HepG2 (cell line): Measurements from ENCODE around the gene AHRR. TPM values are rescaled to one million over a fixed set of nuclear protein-coding genes. Genes with fewer than 3 reads are reported as not detected.

Experiments used
- CTCF ChIP-seq: sonication (generic); formaldehyde crosslinking; IDR thresholded peaks from 2 replicates; pipeline ENCODE4 v1.5.0; 2020; ENCODE audit warnings: mild to moderate bottlenecking, missing genetic modification reagents, moderate library complexity
- DRAP1 ChIP-seq: IDR thresholded peaks from 2 replicates; pipeline ENCODE4 v1.6.1; 2016; ENCODE audit warnings: missing genetic modification reagents, missing compliant biosample characterization
- E2F5 ChIP-seq: sonication (generic); formaldehyde crosslinking; conservative IDR thresholded peaks from 2 replicates; pipeline ENCODE4 v1.4.0; 2020; ENCODE audit warnings: missing genetic modification reagents
- ELF1 ChIP-seq: sonication (generic); formaldehyde crosslinking; IDR thresholded peaks from 2 replicates; pipeline ENCODE4 v1.4.0; 2020; ENCODE audit warnings: missing genetic modification reagents
- ISL2 ChIP-seq: sonication (generic); formaldehyde crosslinking; IDR thresholded peaks from 2 replicates; pipeline ENCODE4 v1.5.0; 2020; ENCODE audit warnings: missing genetic modification reagents
- RELA ChIP-seq: sonication (generic); formaldehyde crosslinking; IDR thresholded peaks from 2 replicates; pipeline ENCODE4 v1.4.0; 2020; ENCODE audit warnings: missing genetic modification reagents
- RFXANK ChIP-seq: IDR thresholded peaks from 2 replicates; pipeline ENCODE4 v1.6.1; 2016
- SP4 ChIP-seq: sonication (generic); formaldehyde crosslinking; IDR thresholded peaks from 2 replicates; pipeline ENCODE4 v1.8.1; 2023; ENCODE audit warnings: mild to moderate bottlenecking, missing genetic modification reagents
- TAF15 ChIP-seq: fragments of 200-400 bp; formaldehyde crosslinking; IDR thresholded peaks from one replicate; pipeline ENCODE4 v1.6.1; 2018; ENCODE audit warnings: mild to moderate bottlenecking, low read depth, low read length; ENCODE audit not compliant: poor library complexity, severe bottlenecking
- ZEB1 ChIP-seq: IDR thresholded peaks from 2 replicates; pipeline ENCODE4 v1.6.1; 2012; ENCODE audit warnings: mild to moderate bottlenecking, low read depth, inconsistent platforms; ENCODE audit not compliant: insufficient replicate concordance
- ZNF318 ChIP-seq: sonication (generic); formaldehyde crosslinking; IDR thresholded peaks from 2 replicates; pipeline ENCODE4 v1.4.0; 2020; ENCODE audit warnings: mild to moderate bottlenecking, missing genetic modification reagents
- ZNF335 ChIP-seq: sonication (generic); formaldehyde crosslinking; IDR thresholded peaks from 2 replicates; pipeline ENCODE4 v1.4.0; 2020; ENCODE audit warnings: missing genetic modification reagents
- ZNF639 ChIP-seq: conservative IDR thresholded peaks from 2 replicates; pipeline ENCODE4 v1.6.1; 2018; ENCODE audit warnings: missing genetic modification reagents
- ZNF768 ChIP-seq: sonication (generic); formaldehyde crosslinking; IDR thresholded peaks from 2 replicates; pipeline ENCODE4 v1.4.0; 2020; ENCODE audit warnings: missing genetic modification reagents
- ZNF839 ChIP-seq: sonication (generic); formaldehyde crosslinking; IDR thresholded peaks from 2 replicates; pipeline ENCODE4 v1.4.0; 2020; ENCODE audit warnings: missing genetic modification reagents, mild to moderate bottlenecking, borderline replicate concordance
- ZSCAN30 ChIP-seq: sonication (generic); formaldehyde crosslinking; IDR thresholded peaks from 2 replicates; pipeline ENCODE4 v1.5.0; 2020; ENCODE audit warnings: mild to moderate bottlenecking, missing genetic modification reagents
- polyA plus RNA-seq, 8 experiments: library from polyadenylated mRNA; depleted of rRNA in 3 of 8; stranded (reverse) in 7 of 8; unstranded in 1 of 8; fragments of >200 nt; fragmentation: Illumina TruSeq in 4 of 8; extraction: Trizol in 4 of 8; gene quantifications; 2 replicates each; pipeline versions ENCODE4 v1.2.1 to v1.2.3, GENCODE V29; 2011 to 2016; ENCODE audit warnings: low read depth in 4 of 8, missing spikeins in 1 of 8, mixed read lengths in 1 of 8; ENCODE audit not compliant: insufficient read depth in 1 of 8
- total RNA-seq, 5 experiments: library from RNA; depleted of rRNA; stranded (reverse); fragments of >200 nt; fragmentation: Illumina TruSeq; extraction: Trizol; gene quantifications; 2 replicates each; pipeline ENCODE4 v1.2.3, GENCODE V29; 2016; ENCODE audit warnings: low read depth in 1 of 5

The AHRR gene
- total and polyA plus RNA-seq, 2 of the 13 experiments (the other 11 are each of a cell fraction or from before 2014, with no cell fraction given): 0.28 to 0.35 TPM

GRCh38 chr5:431001-431710 is 109.6 kb downstream of the AHRR start (continued):
- TF ChIP-seq ZNF318 (CRISPR knock-in tag) (no peak), ZSCAN30 (CRISPR knock-in tag) (no peak), RFXANK (CRISPR knock-in tag) (no peak), ZEB1 (peak; percentile 54), E2F5 (CRISPR knock-in tag) (no peak), ZNF768 (CRISPR knock-in tag) (peak; percentile 46; the same call in 1 of the 2 replicates), ZNF639 (CRISPR knock-in tag) (no peak), ZNF839 (CRISPR knock-in tag) (no peak), TAF15 (no peak), CTCF (peak; percentile 94), ELF1 (CRISPR knock-in tag) (no peak), ZNF335 (no peak), DRAP1 (no peak), RELA (no peak), ISL2 (CRISPR knock-in tag) (no peak), SP4 (CRISPR knock-in tag) (no peak)
